ENCODE data around the gene SLC13A4.

DNA sequence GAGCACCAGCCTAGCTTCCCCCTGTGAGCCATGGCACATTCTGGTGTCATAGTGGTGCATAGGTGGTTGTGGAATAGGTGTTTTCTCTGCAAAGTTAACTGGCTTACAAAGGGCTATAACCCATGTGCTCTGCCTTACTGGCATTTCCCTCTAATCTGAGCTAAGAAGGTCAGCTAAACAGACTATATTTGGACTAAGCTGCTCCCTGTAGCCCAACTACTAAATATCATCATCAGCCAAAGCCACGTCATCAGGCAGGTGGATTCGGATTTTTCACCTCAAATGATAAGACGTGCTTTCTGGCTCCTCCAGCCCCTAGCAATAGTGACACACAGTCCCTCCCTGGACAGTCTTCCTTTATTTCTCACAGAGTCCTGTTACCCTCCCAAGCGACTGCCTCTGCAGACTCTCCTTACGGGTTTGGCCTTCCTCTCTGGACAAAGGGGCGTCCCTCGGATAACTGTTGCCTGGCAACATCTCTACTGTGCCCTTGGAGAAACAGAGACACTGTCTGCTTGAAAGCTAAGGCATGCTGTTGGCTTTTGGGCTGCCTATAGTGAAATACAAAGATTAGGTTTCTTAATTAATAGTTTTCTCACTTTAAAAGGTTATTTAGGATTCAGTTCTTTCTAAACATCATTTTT is 9.1 kb downstream of the SLC13A4 start:
- TF ChIP-seq, protein P1, sequence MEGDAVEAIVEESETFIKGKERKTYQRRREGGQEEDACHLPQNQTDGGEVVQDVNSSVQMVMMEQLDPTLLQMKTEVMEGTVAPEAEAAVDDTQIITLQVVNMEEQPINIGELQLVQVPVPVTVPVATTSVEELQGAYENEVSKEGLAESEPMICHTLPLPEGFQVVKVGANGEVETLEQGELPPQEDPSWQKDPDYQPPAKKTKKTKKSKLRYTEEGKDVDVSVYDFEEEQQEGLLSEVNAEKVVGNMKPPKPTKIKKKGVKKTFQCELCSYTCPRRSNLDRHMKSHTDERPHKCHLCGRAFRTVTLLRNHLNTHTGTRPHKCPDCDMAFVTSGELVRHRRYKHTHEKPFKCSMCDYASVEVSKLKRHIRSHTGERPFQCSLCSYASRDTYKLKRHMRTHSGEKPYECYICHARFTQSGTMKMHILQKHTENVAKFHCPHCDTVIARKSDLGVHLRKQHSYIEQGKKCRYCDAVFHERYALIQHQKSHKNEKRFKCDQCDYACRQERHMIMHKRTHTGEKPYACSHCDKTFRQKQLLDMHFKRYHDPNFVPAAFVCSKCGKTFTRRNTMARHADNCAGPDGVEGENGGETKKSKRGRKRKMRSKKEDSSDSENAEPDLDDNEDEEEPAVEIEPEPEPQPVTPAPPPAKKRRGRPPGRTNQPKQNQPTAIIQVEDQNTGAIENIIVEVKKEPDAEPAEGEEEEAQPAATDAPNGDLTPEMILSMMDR (IDR thresholded peaks at IDR 0.05; ENCODE audit: low read depth, low read length): no peak
- no peak for TF ChIP-seq EZH2phosphoT487 (IDR thresholded peaks at IDR 0.05; ENCODE audit: low read depth)

Data from OCI-LY3 (cell line).